ENCODE measurements around the gene SULT6B1.
A peak's percentile ranks its signal among the peaks of the same experiment; 100 is the strongest.

SULT6B1 gene

GRCh38 chr2:37180640-37181039, 7.8 kb downstream of the SULT6B1 start:
- TF ChIP-seq CTCF (IDR thresholded peaks at IDR 0.05; ENCODE audit: low read depth, low read length, missing control alignments): no peak
- DNase-seq (ENCODE audit: low read depth): no peak
- no peak overlapping the region for H3K4me3 ChIP-seq (ENCODE audit: low read depth, low read length)

GRCh38 chr2:37180006-37180639, 8.3 kb downstream of the SULT6B1 start:
- no peak for TF ChIP-seq CTCF (IDR thresholded peaks at IDR 0.05; ENCODE audit: low read depth, low read length, missing control alignments)
- no peak overlapping the region for H3K4me3 ChIP-seq (ENCODE audit: low read depth, low read length)
- no peak for DNase-seq (ENCODE audit: low read depth)

- no peak for DNase-seq (ENCODE audit: low read depth)
- no peak overlapping the region for H3K4me3 ChIP-seq (ENCODE audit: low read depth, low read length)
- TF ChIP-seq CTCF (IDR thresholded peaks at IDR 0.05; ENCODE audit: low read depth, low read length, missing control alignments): no peak
Measured at GRCh38 chr2:37173741-37174140, 14.7 kb downstream of the SULT6B1 start.

- DNase-seq (ENCODE audit: low read depth): no peak
- H3K4me3 ChIP-seq (ENCODE audit: low read depth, low read length): no peak overlapping the region
- no peak for TF ChIP-seq CTCF (IDR thresholded peaks at IDR 0.05; ENCODE audit: low read depth, low read length, missing control alignments)
Measured at GRCh38 chr2:37171624-37171950, 16.9 kb downstream of the SULT6B1 start.

- no peak for DNase-seq (ENCODE audit: low read depth)
- H3K4me3 ChIP-seq (ENCODE audit: low read depth, low read length): no peak overlapping the region
- peak; percentile 71 for TF ChIP-seq CTCF (IDR thresholded peaks at IDR 0.05; ENCODE audit: low read depth, low read length, missing control alignments)
Measured at GRCh38 chr2:37168217-37168981, 20.1 kb downstream of the SULT6B1 start.

GRCh38 chr2:37167636-37168180, 20.8 kb downstream of the SULT6B1 start:
- no peak overlapping the region for H3K4me3 ChIP-seq (ENCODE audit: low read depth, low read length)
- no peak for TF ChIP-seq CTCF (IDR thresholded peaks at IDR 0.05; ENCODE audit: low read depth, low read length, missing control alignments)
- no peak for DNase-seq (ENCODE audit: low read depth)
